Measurements from ENCODE around the gene TMEM117.

Gene TMEM117

GRCh38 chr12:44387581-44387980, 551.7 kb downstream of the TMEM117 start:
- no peak for DNase-seq

- no peak for DNase-seq
Observed at GRCh38 chr12:44389038-44389437, 553.2 kb downstream of the TMEM117 start.

- DNase-seq: no peak
Observed at GRCh38 chr12:44389896-44390295, 554.0 kb downstream of the TMEM117 start.

DNA sequence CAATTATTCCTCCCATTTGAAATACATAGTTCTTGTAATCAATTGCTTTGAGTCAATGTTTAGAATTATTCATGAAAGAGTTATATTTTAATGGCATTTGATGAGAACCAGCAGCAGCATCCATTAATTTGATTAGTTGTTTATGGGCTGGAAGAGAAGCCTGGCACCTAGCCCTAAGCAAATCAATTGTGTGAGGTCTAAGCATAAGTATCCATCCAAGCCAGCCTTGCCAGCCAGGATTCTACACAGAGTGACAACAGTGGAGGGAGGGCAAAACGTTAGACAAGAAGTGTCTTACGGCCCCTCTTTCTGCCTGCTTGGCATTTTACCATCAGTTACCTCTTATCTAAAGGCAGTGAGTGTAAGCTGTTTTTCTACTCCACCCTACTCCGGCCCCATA, 561.8 kb downstream of the TMEM117 start:
- no peak for DNase-seq

- DNase-seq: no peak
Observed at GRCh38 chr12:44403185-44403584, 567.3 kb downstream of the TMEM117 start.

- no peak for DNase-seq
Observed at GRCh38 chr12:44405297-44405696, 569.4 kb downstream of the TMEM117 start.

DNA sequence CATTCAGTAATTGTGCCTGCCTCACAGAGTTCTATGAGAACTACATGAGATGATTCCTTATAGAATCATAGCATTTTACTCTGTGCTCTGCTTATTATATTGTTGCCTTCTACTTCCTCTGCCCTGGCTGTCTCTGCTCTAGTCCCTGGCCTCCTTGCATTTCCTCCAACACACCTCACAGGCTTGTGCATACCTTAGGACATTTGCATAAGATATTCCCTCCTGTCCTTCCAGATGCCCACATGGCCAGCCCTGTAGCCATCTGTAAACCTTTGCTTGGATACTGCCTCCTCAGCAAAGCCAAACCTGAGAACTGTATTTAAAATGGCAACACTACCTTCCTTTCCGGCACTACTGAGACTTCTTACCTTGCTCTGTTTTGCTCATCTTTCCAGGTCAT, 586.7 kb downstream of the TMEM117 start:
- DNase-seq: no peak

GRCh38 chr12:44428825-44429224, 592.9 kb downstream of the TMEM117 start:
- DNase-seq: no peak

- DNase-seq: no peak
Observed at GRCh38 chr12:44431647-44432343, 595.9 kb downstream of the TMEM117 start.

DNA sequence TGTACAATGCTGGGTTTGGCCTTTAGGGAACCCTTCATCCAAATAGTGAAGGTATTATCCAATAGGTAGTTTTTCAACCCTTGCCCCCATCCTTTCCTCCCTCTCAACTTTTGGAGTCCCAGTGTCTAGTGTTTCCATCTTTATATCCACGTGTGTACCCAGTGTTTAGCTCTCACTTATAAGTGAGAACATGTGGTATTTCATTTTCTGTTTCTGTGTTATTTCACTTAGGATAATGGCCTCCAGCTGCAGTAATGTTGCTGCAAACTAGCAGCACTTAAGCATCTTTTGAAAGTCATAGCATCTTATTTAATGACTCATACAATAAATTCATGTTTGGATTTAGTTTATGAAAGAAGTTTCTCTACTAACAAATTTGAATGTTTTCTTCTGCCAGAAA, 597.8 kb downstream of the TMEM117 start:
- DNase-seq: no peak

DNA sequence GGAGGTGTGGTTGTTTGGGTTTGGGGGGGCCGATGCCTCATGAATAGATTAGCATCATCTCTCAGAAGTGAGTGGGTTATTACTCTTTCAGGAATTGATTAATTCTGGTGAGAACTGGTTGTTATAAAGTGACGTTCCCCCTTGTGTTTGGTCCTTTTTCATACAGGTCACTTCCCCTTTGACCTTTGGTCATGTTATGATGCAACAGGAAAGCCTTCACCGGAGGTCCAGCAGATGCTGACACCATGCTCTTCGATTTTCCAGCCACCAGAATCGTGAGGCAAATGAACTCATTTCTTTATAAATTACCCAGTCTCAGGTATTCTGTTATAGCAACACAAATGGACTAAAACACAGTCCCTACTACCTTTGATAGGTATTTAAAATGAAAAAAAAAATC, 600.9 kb downstream of the TMEM117 start:
- no peak for DNase-seq
